B cell (primary cell): Measurements from ENCODE around the gene TDRD9. TPM values are rescaled to one million over a fixed set of nuclear protein-coding genes. Genes with fewer than 3 reads are reported as not detected.

Source experiments
- ATAC-seq: fragments of 200-7000 bp; cut with Tn5 transposase; one replicate; pipeline ENCODE4 v1.10.0; 2021; ENCODE audit warnings: low read depth, mild to moderate bottlenecking, moderate number of reproducible peaks, moderate library complexity
- CTCF ChIA-PET: fragments of 350-600 bp; sonication (Branson Sonifier 250); formaldehyde crosslinking; loops from one replicate; lab custom pipeline; 2021; ENCODE audit warnings: antibody characterized with exemption, inconsistent platforms; lab: Charles Lee
- POLR2A ChIA-PET: fragments of 350-600 bp; sonication (Branson Sonifier 250); formaldehyde crosslinking; loops from one replicate; lab custom pipeline; 2021; ENCODE audit warnings: antibody characterized with exemption; lab: Charles Lee
- DNase-seq: peaks from one replicate; pipeline ENCODE4 v3.0.0; 2013
- H2AFZ ChIP-seq: 2 replicates; pipeline ENCODE4 v1.6.1; 2012; ENCODE audit warnings: mild to moderate bottlenecking, low read depth, low read length; ENCODE audit not compliant: insufficient read depth, poor library complexity, severe bottlenecking
- H3K27ac ChIP-seq, 2 donors: 1 replicate in 1 of 2; 2 replicates in 1 of 2; pipeline ENCODE4 v1.5.1; 2012 to 2013; ENCODE audit warnings: low read length in 2 of 2, mild to moderate bottlenecking in 2 of 2, moderate library complexity in 1 of 2
- H3K27me3 ChIP-seq, 4 experiments: fragments of 200-600 bp in 1 of 4; sonication (generic) in 1 of 4; replicated peaks in 1 of 4; 1 replicate in 2 of 4; 2 replicates in 2 of 4; pipeline versions ENCODE4 v1.6.1 to v1.7.0; 2013 to 2016; ENCODE audit warnings: low read length in 3 of 4, mild to moderate bottlenecking in 2 of 4, mixed read lengths in 1 of 4, moderate library complexity in 1 of 4; ENCODE audit not compliant: insufficient read depth in 4 of 4, control insufficient read depth in 3 of 4; ENCODE audit errors: control extremely low read depth in 1 of 4
- H3K36me3 ChIP-seq, 2 experiments: replicated peaks in 1 of 2; 1 replicate in 1 of 2; 2 replicates in 1 of 2; pipeline versions ENCODE4 v1.6.1 to v1.7.1; 2013; ENCODE audit warnings: low read length in 1 of 2; ENCODE audit not compliant: insufficient read depth in 2 of 2, control insufficient read depth in 1 of 2; ENCODE audit errors: control extremely low read depth in 1 of 2, extremely low read depth in 1 of 2
- H3K4me1 ChIP-seq, 2 donors: fragments of 200-600 bp in 1 of 2; sonication (generic) in 1 of 2; 1 replicate in 1 of 2; 2 replicates in 1 of 2; pipeline versions ENCODE4 v1.5.1 to v1.6.1; 2013 to 2017; ENCODE audit warnings: low read length in 2 of 2; ENCODE audit not compliant: control insufficient read depth in 2 of 2, insufficient read depth in 2 of 2
- H3K4me2 ChIP-seq: replicated peaks from 2 replicates; pipeline ENCODE3; 2012; ENCODE audit warnings: mild to moderate bottlenecking, low read depth, low read length; ENCODE audit not compliant: poor library complexity, severe bottlenecking
- H3K4me3 ChIP-seq, 5 experiments: fragments of 200-600 bp in 1 of 5; sonication (generic) in 1 of 5; 1 replicate in 3 of 5; 2 replicates in 2 of 5; pipeline versions ENCODE4 v1.5.1 to v1.7.0; 2011 to 2016; ENCODE audit warnings: low read length in 4 of 5, mild to moderate bottlenecking in 4 of 5, low read depth in 2 of 5, control low read depth in 1 of 5, moderate library complexity in 1 of 5; ENCODE audit not compliant: insufficient read depth in 1 of 5; ENCODE audit errors: control extremely low read depth in 1 of 5, extremely low read depth in 1 of 5
- H3K79me2 ChIP-seq: fragments of 200-600 bp; sonication (generic); one replicate; pipeline ENCODE4 v1.6.0; 2016; ENCODE audit warnings: low read length; ENCODE audit not compliant: control insufficient read depth, insufficient read depth
- H3K9ac ChIP-seq: fragments of 200-600 bp; sonication (generic); 2 replicates; pipeline ENCODE4 v1.6.1; 2017; ENCODE audit warnings: mild to moderate bottlenecking, low read length, moderate library complexity
- H3K9me3 ChIP-seq, 3 donors: one replicate each; pipeline versions ENCODE4 v1.6.1 to v1.7.1; 2013; ENCODE audit warnings: low read length in 2 of 3; ENCODE audit not compliant: control insufficient read depth in 2 of 3, insufficient read depth in 1 of 3; ENCODE audit errors: control extremely low read depth in 1 of 3
- H4K20me1 ChIP-seq: 2 replicates; pipeline ENCODE4 v1.6.0; 2012; ENCODE audit warnings: mild to moderate bottlenecking, low read length; ENCODE audit not compliant: insufficient read depth, control insufficient read depth, poor library complexity, severe bottlenecking
- H3K27ac Mint-ChIP-seq: one replicate; pipeline ENCODE4 v1.8.0; 2021; ENCODE audit warnings: mixed read lengths
- H3K27me3 Mint-ChIP-seq: one replicate; pipeline ENCODE4 v1.8.0; 2021; ENCODE audit warnings: mixed read lengths
- H3K4me1 Mint-ChIP-seq: one replicate; pipeline ENCODE4 v1.8.0; 2021; ENCODE audit warnings: mixed read lengths
- H3K4me3 Mint-ChIP-seq: one replicate; pipeline ENCODE4 v1.8.0; 2021; ENCODE audit warnings: mixed read lengths
- H3K9me3 Mint-ChIP-seq: one replicate; pipeline ENCODE4 v1.8.0; 2022; ENCODE audit warnings: mixed read lengths; ENCODE audit not compliant: insufficient read depth
- CTCF ChIP-seq: fragments of 200-600 bp; IDR thresholded peaks from one replicate; pipeline ENCODE4 v1.8.0; 2022; ENCODE audit warnings: antibody characterized with exemption, mild to moderate bottlenecking
- EZH2 ChIP-seq: IDR thresholded peaks from 2 replicates; pipeline ENCODE4 v1.6.1; 2012; ENCODE audit warnings: borderline replicate concordance, low read depth, mild to moderate bottlenecking, moderate library complexity, low read length; ENCODE audit not compliant: insufficient read depth, poor library complexity, severe bottlenecking
- WGBS: methylation state at CpG from one replicate; pipeline ENCODE4 v1.1.5; 2013; ENCODE audit warnings: missing lambda C conversion rate; ENCODE audit not compliant: insufficient coverage; 5-methylcytosine and 5-hydroxymethylcytosine counted together
- intact Hi-C: fragments of 100-400 bp; cut with micrococcal nuclease; formaldehyde crosslinking; loops from one replicate; pipeline ENCODE4 v1.10.0; 2022
- polyA plus RNA-seq: library from polyadenylated mRNA; depleted of rRNA; stranded (reverse); fragments of >200 nt; gene quantifications from 2 replicates; pipeline ENCODE4 v1.2.3, GENCODE V29; 2012
- total RNA-seq, 2 donors: library from RNA; stranded (reverse); fragments of 120-200 nt in 1 of 2; gene quantifications; 1 replicate in 1 of 2; 2 replicates in 1 of 2; pipeline versions ENCODE4 v1.2.3 to v1.2.4, GENCODE V29; 2013 to 2022

The TDRD9 gene
- total and polyA plus RNA-seq, 2 donors (not counting 1 experiment from before 2014, with no cell fraction given), result 1.1 to 2.4 TPM

- H3K36me3 ChIP-seq, result no peaks in the 10 kb centered on the region
- no peak overlapping the region for H2AFZ ChIP-seq
- DNase-seq, result no peak
- intact Hi-C loops, result no loop called here
- H3K79me2 ChIP-seq, result no peaks in the 10 kb centered on the region
- H3K27me3 ChIP-seq, result no peaks in the 10 kb centered on the region
- H3K9me3 ChIP-seq, result no peaks in the 10 kb centered on the region
- ATAC-seq, result no peak
- CTCF ChIA-PET, result no interaction called here
- no peaks in the 10 kb centered on the region for H4K20me1 ChIP-seq
- no peaks in the 10 kb centered on the region for H3K4me1 Mint-ChIP-seq
- H3K27ac Mint-ChIP-seq, result no peak overlapping the region
- no peak overlapping the region for H3K27ac ChIP-seq
- WGBS, result no CpG with 5 or more reads among the region's 3 CpGs
- TF ChIP-seq CTCF (no peak), EZH2 (no peak)
- POLR2A ChIA-PET, result no interaction called here
- H3K9ac ChIP-seq, result no peak overlapping the region
- peaks cover 40% of the 10 kb centered on the region for H3K27me3 Mint-ChIP-seq
- no peaks in the 10 kb centered on the region for H3K4me1 ChIP-seq
- no peak overlapping the region for H3K4me3 ChIP-seq
- H3K4me3 Mint-ChIP-seq, result no peak overlapping the region
- H3K9me3 Mint-ChIP-seq, result no peaks in the 10 kb centered on the region
- no peak overlapping the region for H3K4me2 ChIP-seq
Measured at GRCh38 chr14:104030958-104031357, 102.7 kb downstream of the TDRD9 start.

DNA sequence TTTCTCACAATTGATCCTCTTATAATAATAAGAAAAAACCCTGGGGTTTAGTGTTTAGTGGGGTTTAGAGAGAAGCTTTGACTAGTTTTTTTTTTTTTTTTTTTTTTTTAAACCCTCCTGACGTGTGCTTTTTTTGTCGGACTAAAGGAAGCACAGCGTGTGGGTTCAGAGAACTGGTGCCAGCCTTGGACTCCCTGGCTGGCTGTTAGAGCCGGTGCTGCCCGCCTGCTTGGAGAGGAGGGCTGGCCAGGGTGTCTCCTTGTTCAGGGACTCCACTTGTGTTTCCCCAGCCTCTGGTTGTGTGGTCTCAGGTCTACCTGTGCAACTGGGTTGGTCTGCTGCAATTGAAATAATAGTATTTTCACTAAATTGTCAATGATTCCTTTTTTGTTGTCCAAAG, 103.1 kb downstream of the TDRD9 start:
- Histone ChIP-seq H3K27me3 (no peaks in the 10 kb centered on the region), H3K4me3 (no peak overlapping the region), H3K9ac (no peak overlapping the region), H4K20me1 (no peaks in the 10 kb centered on the region), H3K36me3 (no peaks in the 10 kb centered on the region), H3K9me3 (no peaks in the 10 kb centered on the region), H3K4me1 (no peaks in the 10 kb centered on the region), H3K4me2 (no peak overlapping the region), H2AFZ (no peak overlapping the region), H3K79me2 (no peaks in the 10 kb centered on the region), H3K27ac (no peak overlapping the region)
- POLR2A ChIA-PET, result no interaction called here
- Mint-ChIP-seq H3K4me3 (no peak overlapping the region), H3K4me1 (no peaks in the 10 kb centered on the region), H3K27me3 (peaks cover 43% of the 10 kb centered on the region), H3K27ac (no peak overlapping the region), H3K9me3 (no peaks in the 10 kb centered on the region)
- CTCF ChIA-PET, result no interaction called here
- intact Hi-C loops, result no loop called here
- DNase-seq (no peak), ATAC-seq (no peak)
- TF ChIP-seq CTCF, result no peak
- no peak for TF ChIP-seq EZH2
- WGBS, result 96% methylated on average over 4 of the region's 5 CpGs
